Uterus (tissue), 4 donors: Measurements from ENCODE around the gene CHN2. TPM values are rescaled to one million over a fixed set of nuclear protein-coding genes. Genes with fewer than 3 reads are reported as not detected.

ENCODE experiments used
- DNase-seq, 2 donors: peaks; one replicate each; pipeline ENCODE4 v3.0.0-alpha.2; 2019 to 2020
- H3K27ac ChIP-seq, 2 donors: fragments of 200-600 bp; sonication (generic); 1 replicate in 1 of 2; 2 replicates in 1 of 2; pipeline ENCODE4 v1.5.1; 2016 to 2018
- H3K27me3 ChIP-seq, 2 donors: fragments of 200-600 bp; sonication (generic); one replicate each; pipeline ENCODE4 v1.5.1; 2018 to 2019; ENCODE audit warnings: control low read depth in 1 of 2
- H3K36me3 ChIP-seq, 2 donors: fragments of 200-600 bp; sonication (generic); one replicate each; pipeline ENCODE4 v1.5.1; 2019; ENCODE audit warnings: control low read depth in 1 of 2
- H3K4me1 ChIP-seq, 2 donors: fragments of 200-600 bp; sonication (generic); one replicate each; pipeline ENCODE4 v1.5.1; 2018 to 2019; ENCODE audit warnings: control low read depth in 1 of 2
- H3K4me3 ChIP-seq, 2 donors: fragments of 200-600 bp; sonication (generic); 1 replicate in 1 of 2; 2 replicates in 1 of 2; pipeline ENCODE4 v1.5.1; 2018 to 2019; ENCODE audit warnings: mild to moderate bottlenecking in 1 of 2
- H3K9me3 ChIP-seq, 2 donors: fragments of 200-600 bp; sonication (generic); one replicate each; pipeline ENCODE4 v1.5.1; 2019; ENCODE audit warnings: control low read depth in 1 of 2
- CTCF ChIP-seq, 4 experiments: fragments of 200-600 bp in 2 of 4; fragments of 450-650 bp in 2 of 4; sonication (generic) in 2 of 4; IDR thresholded peaks; one replicate each; pipeline ENCODE4 v1.5.1; 2016 to 2019; ENCODE audit warnings: antibody characterized with exemption in 4 of 4, mild to moderate bottlenecking in 2 of 4, moderate library complexity in 1 of 4
- POLR2A ChIP-seq, 2 donors: fragments of 450-650 bp; IDR thresholded peaks; one replicate each; pipeline ENCODE4 v1.6.1; 2016; ENCODE audit warnings: antibody characterized with exemption in 2 of 2, mild to moderate bottlenecking in 1 of 2, moderate library complexity in 1 of 2
- intact Hi-C: fragments of 100-400 bp; cut with DNase I; formaldehyde crosslinking; loops from one replicate; pipeline ENCODE4 v1.15.1; 2023; ENCODE audit warnings: low total_unique reads
- total RNA-seq, 4 donors: library from RNA; depleted of rRNA in 3 of 4; stranded (reverse); fragments of >200 nt in 3 of 4; gene quantifications; one replicate each; pipeline versions ENCODE4 v1.1.0 to v1.2.4, GENCODE V29; 2014 to 2023
- donor health status: DM: yes; HTN: yes; CAD: no.

The CHN2 gene
- total RNA-seq, 4 donors from 2014 or later, result 9.8 to 22.9 (median 18.3) TPM

GRCh38 chr7:29385214-29385814, 190.7 kb downstream of the CHN2 start:
- intact Hi-C loops, result no loop called here
- Histone ChIP-seq H3K36me3 (no peaks in the 10 kb centered on the region), H3K4me3 (no peak overlapping the region), H3K9me3 (no peaks in the 10 kb centered on the region), H3K4me1 (no peaks in the 10 kb centered on the region), H3K27ac (no peak overlapping the region), H3K27me3 (no peaks in the 10 kb centered on the region)
- DNase-seq, result no peak
- TF ChIP-seq CTCF (IDR thresholded peaks at IDR 0.05), result no peak
- TF ChIP-seq POLR2A (IDR thresholded peaks at IDR 0.05), result no peak

- Histone ChIP-seq H3K4me3 (no peak overlapping the region), H3K27me3 (no peaks in the 10 kb centered on the region), H3K27ac (no peak overlapping the region), H3K36me3 (no peaks in the 10 kb centered on the region), H3K4me1 (no peaks in the 10 kb centered on the region), H3K9me3 (no peaks in the 10 kb centered on the region)
- DNase-seq, result no peak
- intact Hi-C loops, result no loop called here
- no peak for TF ChIP-seq CTCF (IDR thresholded peaks at IDR 0.05)
- no peak for TF ChIP-seq POLR2A (IDR thresholded peaks at IDR 0.05)
These were observed 191.7 kb downstream of the CHN2 start for GRCh38 chr7:29386196-29386765.

GRCh38 chr7:29391262-29391661, 196.7 kb downstream of the CHN2 start:
- DNase-seq, result no peak
- Histone ChIP-seq H3K27ac (no peak overlapping the region), H3K36me3 (no peaks in the 10 kb centered on the region), H3K4me1 (no peaks in the 10 kb centered on the region), H3K9me3 (no peaks in the 10 kb centered on the region), H3K4me3 (no peak overlapping the region), H3K27me3 (no peaks in the 10 kb centered on the region)
- intact Hi-C loops, result no loop called here
- TF ChIP-seq POLR2A (IDR thresholded peaks at IDR 0.05) (no peak), CTCF (IDR thresholded peaks at IDR 0.05) (no peak)

- intact Hi-C loops, result no loop called here
- DNase-seq, result no peak
- Histone ChIP-seq H3K36me3 (no peaks in the 10 kb centered on the region), H3K27ac (no peak overlapping the region), H3K4me1 (no peaks in the 10 kb centered on the region), H3K27me3 (no peaks in the 10 kb centered on the region), H3K9me3 (no peaks in the 10 kb centered on the region), H3K4me3 (no peak overlapping the region)
- TF ChIP-seq POLR2A (IDR thresholded peaks at IDR 0.05) (no peak), CTCF (IDR thresholded peaks at IDR 0.05) (no peak)
These were observed 199.7 kb downstream of the CHN2 start for GRCh38 chr7:29394321-29394720.

- Histone ChIP-seq H3K4me3 (no peak overlapping the region), H3K9me3 (no peaks in the 10 kb centered on the region), H3K4me1 (no peaks in the 10 kb centered on the region), H3K27me3 (no peaks in the 10 kb centered on the region), H3K27ac (no peak overlapping the region), H3K36me3 (no peaks in the 10 kb centered on the region)
- intact Hi-C loops, result no loop called here
- TF ChIP-seq POLR2A (IDR thresholded peaks at IDR 0.05), result no peak
- no peak for TF ChIP-seq CTCF (IDR thresholded peaks at IDR 0.05)
- DNase-seq, result no peak
These were observed 202.0 kb downstream of the CHN2 start for GRCh38 chr7:29396563-29396962.
